GM21390 (cell line): ENCODE data around the gene OR5M11.
"Not testable (repeated sequence)": the region's sequence is repeated elsewhere in the genome, so short reads cannot be mapped to it uniquely, and the experiment has no call there.

ENCODE experiments used
- ATAC-seq: cut with Tn5 transposase; IDR thresholded peaks from one replicate; pipeline ENCODE4 v1.9.1; 2021; ENCODE audit not compliant: unreplicated experiment

The OR5M11 gene

DNA sequence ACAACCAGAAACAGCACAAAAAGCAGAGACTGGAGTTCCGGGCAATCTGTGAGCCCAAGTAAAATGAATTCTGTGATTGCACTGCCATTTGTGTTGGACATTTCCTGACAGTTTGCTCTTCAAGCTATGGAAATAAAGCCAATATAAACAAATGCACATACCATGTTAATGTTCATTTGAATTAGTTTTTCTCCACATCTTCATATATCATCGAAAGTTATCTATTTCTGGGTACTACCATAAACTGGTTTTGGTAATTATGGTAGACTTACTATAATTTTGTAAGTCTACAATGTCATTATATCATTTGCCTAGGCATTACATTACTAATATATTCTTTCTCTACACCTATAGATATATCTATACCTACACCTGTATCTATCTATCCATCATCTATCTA is at the start of gene OR5M11:
OR5M11 (minus strand) TSS at position 101 of the 400 bp plus-strand sequence; CDS start at position 101, 0 bp downstream.
- ATAC-seq = no peak

DNA sequence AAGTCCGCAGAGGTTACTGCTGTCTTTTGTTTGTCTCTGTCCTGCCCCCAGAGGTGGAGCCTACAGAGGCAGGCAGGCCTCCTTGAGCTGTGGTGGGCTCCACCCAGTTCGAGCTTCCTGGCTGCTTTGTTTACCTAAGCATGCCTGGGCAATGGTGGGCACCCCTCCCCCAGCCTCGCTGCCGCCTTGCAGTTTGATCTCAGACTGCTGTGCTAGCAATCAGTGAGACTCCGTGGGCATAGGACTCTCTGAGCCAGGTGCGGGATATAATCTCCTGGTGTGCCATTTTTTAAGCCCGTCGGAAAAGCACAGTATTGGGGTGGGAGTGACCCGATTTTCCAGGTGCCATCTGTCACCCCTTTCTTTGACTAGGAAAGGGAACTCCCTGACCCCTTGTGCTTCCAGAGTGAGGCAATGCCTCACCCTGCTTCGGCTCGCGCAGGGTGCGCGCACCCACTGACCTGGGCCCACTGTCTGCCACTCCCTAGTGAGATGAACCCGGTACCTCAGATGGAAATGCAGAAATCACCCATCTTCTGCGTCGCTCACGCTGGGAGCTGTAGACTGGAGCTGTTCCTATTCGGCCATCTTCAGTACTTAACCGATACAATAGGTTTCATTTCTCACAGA is 49.1 kb upstream of the OR5M11 start:
- not testable (repeated sequence) for ATAC-seq

DNA sequence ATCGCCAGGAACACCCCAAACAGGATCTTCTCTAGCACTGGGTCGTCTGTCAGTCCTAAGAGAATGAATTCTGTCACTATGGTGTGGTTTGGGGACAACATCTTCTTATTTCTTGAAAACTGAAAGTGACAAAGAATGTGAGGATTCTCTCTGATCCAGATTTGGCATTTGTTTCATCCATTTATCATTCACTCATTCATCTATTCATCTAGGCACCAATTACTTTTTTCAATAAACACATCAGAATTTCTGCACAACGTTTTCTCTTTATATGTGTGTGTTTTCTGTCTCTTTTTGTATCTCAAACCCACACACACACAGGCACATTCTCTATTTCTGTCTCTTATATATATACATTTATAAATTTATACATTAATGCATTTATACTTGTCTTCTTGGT is 34.6 kb upstream of the OR5M11 start, which contains the start of gene OR5M10:
OR5M10 (minus strand) TSS at position 101 of the 400 bp plus-strand sequence; CDS start at position 101, 0 bp downstream.
- no peak for ATAC-seq

DNA sequence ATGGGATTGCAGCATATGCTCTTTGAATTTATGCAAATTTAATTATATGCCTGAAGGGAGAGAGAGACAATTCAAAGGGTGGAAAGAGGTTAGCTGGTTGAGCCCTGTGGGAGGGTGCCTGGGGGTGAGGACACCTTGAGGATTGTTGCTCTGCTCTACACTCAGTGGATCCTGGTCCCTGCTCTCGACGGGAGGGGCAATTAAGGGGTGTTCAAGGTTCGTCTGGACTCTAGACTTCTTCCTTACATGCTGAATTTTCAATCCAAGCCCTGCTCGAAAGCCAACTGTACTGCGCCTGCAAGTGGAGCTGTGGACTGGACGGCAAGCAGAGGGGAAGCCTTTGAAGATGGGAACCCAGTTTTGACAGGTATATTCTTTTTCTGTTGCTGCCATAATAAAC is 15.5 kb upstream of the OR5M11 start:
- ATAC-seq = no peak

DNA sequence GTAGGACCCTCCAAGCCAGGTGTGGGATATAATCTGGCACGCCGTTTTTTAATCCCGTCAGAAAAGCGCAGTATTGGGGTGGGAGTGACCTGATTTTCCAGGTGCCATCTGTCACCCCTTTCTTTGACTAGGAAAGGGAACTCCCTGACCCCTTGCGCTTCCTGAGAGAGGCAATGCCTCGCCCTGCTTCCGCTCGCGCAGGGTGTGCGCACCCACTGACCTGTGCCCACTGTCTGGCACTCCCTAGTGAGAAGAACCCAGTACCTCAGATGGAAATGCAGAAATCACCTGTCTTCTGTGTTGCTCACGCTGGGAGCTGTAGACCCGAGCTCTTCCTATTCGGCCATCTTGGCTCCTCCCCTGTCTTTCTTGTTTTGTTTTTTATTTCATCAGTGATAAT is 11.6 kb upstream of the OR5M11 start:
- not testable (repeated sequence) for ATAC-seq

DNA sequence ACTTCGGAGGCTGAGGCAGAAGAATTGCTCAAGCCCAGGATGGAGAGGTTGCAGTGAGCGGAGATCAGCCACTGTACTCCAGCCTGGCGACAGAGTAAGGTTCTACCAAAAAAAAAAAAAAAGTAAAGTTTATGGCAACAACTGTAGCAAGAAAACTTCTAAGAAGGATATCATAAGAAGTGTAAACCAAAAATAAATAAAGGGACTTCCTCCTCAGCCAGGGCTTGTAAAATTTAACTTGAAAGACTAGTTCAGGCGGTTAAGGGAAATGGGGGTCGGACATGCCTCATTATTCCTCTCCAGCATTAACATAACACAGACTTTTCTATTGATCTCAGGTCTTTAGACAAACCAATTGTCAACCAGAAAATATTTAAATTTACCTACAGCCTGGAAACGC is 2.5 kb upstream of the OR5M11 start:
- ATAC-seq = no peak

DNA sequence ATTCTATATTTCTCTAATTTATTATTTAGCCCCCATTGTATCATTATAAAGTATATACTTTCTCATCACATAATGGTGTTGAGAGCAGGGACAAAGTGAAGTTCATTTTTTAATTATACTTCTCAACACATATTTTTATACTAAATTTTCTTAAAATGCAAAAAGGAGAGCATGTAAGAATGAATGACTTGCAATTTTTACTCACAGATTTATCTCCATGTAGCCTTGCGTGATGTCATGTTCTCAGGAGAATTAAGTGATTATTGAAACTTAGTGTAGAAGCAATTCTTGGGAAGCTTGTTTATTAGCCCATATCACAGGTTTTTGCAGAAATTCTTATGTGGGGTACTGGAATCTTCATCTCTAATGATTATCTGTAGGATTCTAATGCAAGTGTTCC is 682 bp upstream of the OR5M11 start:
- ATAC-seq = no peak

DNA sequence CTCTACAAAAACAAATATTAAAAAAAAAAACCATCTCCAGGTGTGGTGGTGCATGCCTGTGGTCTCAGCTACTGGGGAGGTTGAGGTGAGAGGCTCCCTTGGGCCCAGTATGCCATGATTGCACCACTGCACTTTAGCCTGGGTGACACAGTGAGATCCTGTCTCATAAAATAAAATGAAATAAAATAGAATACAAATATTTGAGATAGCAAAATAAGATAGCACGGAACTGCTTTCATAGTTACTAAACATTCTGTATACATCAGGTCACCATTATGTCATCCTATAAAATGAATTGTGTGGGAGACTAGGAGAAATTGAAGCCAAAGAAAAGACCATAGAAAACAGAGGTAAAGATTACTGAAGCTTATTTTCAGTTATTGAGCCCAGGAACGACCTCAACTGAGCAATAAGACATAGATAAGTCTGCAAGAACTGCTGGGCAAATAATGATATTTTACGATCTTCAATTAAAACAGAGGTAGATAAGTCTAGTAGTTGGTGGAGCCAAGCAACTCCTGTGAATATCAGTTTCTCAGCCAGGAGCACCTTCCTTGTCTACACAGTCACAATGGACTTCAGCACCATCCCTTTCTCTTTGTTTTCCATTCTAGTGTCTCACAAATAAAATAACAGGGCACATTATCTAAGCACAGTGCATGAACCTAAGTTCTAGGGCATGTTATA is 9.9 kb downstream of the OR5M11 start:
- no peak for ATAC-seq

DNA sequence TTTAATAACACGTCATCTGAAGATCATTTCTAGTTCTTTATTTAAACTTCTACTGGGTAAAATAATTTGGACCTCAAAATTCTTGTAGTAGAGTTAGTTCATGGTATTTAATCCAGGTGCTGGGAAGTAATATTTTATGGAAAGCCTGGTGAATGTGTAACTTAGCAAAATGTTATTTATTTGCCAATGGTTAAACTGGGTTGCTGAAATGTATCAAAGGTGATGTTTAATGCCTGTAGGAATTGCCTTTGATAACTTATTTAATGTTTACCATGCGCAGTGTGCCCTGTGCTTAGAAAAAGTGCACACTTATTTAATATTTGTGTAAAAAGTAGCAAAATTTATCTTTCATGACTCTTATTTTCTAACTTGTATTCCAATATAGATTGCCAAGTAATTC is 11.2 kb downstream of the OR5M11 start:
- ATAC-seq = no peak

DNA sequence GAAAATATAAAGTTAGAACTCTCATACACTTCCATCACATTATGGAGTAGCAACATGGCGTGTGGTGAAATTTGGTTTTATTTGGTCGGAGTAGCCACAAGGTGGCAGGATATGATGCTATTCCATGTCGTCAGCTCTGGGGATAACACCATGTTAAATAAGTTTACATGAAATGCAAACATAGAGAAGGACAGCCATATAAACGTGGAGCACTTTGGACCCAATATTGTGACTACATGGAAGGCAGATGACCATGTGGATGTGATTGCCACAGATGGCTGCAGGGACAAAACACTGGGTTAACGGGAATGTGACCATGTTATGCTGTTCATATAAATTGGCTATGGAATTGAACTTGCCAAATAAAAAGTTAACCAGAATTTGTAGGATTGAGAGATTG is 21.0 kb downstream of the OR5M11 start:
- ATAC-seq = no peak

DNA sequence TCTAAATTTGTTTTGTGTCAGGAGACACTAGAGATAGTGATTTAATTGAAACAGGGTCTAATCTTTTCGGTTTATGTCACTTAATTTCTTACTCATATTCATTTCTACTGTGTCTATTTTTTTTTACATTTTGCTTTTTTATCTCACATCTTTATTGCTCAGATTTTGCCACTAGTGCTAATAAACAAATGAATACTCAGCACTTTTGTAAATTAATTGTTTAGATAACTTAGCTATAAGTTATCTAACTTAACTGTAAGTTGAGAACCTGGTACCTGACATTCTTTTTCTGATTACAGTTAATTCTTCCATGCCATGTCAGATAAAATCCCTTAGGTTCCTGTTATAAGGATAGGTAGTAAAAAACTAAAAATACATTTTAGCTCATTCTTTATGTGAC is 29.8 kb downstream of the OR5M11 start:
- no peak for ATAC-seq

DNA sequence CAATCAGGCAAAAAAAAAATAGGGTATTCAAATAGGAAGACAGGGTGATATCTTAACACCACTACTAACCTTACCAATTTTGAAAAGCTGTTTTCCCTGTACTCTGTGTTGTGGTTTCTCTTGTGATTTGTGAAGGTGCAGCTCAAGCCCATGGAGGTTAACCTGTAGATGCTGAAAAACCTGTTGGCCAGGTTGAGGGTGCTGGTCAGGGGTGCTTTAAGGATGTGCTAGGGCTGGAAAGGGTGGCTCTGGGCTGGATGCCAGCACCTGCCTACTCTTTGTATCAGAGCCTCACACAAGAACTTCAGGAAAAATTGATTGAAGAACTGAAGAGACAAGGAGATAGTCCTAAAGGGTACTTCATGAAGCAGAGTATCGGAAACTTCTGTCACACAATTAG is 33.6 kb downstream of the OR5M11 start:
- ATAC-seq = no peak

DNA sequence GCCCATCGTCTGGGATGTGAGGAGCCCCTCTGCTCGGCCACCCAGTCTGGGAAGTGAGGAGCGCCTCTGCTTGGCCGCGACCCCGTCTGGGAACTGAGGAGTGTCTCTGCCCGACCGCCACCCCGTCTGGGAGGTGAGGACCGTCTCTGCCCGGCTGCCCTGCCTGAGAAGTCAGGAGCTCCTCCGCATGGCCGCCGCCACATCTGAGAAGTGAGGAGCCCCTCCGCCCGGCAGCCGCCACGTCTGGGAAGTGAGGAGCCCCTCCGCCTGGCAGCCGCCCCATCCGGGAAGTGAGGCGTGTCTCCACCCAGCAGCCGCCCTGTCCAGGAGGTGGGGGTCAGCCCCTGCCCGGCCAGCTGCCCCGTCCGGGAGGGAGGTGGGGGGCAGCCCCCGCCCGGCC is 46.0 kb downstream of the OR5M11 start:
- ATAC-seq = no peak

DNA sequence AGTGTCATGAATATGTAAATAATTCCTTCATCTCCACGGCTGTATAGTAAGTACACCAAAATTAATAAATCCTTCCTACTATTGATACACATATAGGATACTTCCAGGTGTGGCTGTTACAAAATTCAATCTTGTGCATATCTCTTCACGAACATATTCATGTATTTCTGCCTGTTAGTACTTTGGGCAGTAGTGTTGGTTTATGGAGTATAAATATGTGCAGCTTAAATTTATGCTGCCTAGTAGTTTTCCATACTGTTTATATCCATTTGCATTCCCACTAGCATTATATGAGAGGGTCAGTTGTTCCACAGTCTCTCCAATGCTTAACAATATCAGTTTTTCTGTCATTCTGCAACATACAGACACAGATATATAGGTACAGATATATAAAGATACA is 47.9 kb downstream of the OR5M11 start:
- ATAC-seq = no peak
